ENCODE data around the gene CTBS.

- TF ChIP-seq CTCF (IDR thresholded peaks at IDR 0.05) (no peak), SIN3A (IDR thresholded peaks at IDR 0.05; ENCODE audit: borderline replicate concordance, insufficient read depth, low read depth, low read length) (no peak)
Measured at GRCh38 chr1:84571150-84571535, 3.1 kb downstream of the CTBS start.

Measured in Panc1 (cell line).